K562 (cell line): ENCODE measurements around the gene CRYBB1.

ENCODE experiments used
- ATF3 ChIP-seq, 2 experiments: fragments of 450-650 bp in 1 of 2; sonication (generic) in 1 of 2; formaldehyde crosslinking in 1 of 2; IDR thresholded peaks in 1 of 2; conservative IDR thresholded peaks in 1 of 2; 2 replicates each; pipeline versions ENCODE4 v1.6.1 to v1.8.1; 2016 to 2023; ENCODE audit warnings: mild to moderate bottlenecking in 2 of 2, moderate library complexity in 2 of 2, inconsistent platforms in 1 of 2, missing genetic modification reagents in 1 of 2
- CBX8 ChIP-seq: fragments of 200-600 bp; sonication (generic); IDR thresholded peaks from 2 replicates; pipeline ENCODE4 v1.6.1; 2012; ENCODE audit warnings: borderline replicate concordance, mixed run types, low read depth, mild to moderate bottlenecking, moderate library complexity, mixed read lengths, low read length, control low read depth, inconsistent platforms; ENCODE audit not compliant: poor library complexity, severe bottlenecking; ENCODE audit errors: extremely low read depth
- CTCF ChIP-seq, 3 experiments: IDR thresholded peaks in 2 of 3; conservative IDR thresholded peaks in 1 of 3; 2 replicates each; pipeline ENCODE4 v1.5.1; 2011 to 2012; ENCODE audit warnings: low read length in 3 of 3, mild to moderate bottlenecking in 3 of 3, control low read depth in 2 of 3, improper control_type of control experiment in 1 of 3, inconsistent platforms in 1 of 3, low read depth in 1 of 3, mixed read lengths in 1 of 3, moderate library complexity in 1 of 3; ENCODE audit not compliant: insufficient read depth in 2 of 3
- ELF1 ChIP-seq: fragments of 200-800 bp; sonication (Bioruptor generic); IDR thresholded peaks from 2 replicates; pipeline ENCODE4 v1.6.1; 2016; ENCODE audit warnings: missing genetic modification characterization, missing compliant biosample characterization
- PHF20 ChIP-seq: fragments of 450-650 bp; IDR thresholded peaks from 2 replicates; pipeline ENCODE4 v1.6.1; 2018; ENCODE audit not compliant: partially characterized antibody
- ZNF274 ChIP-seq: IDR thresholded peaks from 2 replicates; pipeline ENCODE4 v1.6.1; 2011; ENCODE audit warnings: low read depth, mild to moderate bottlenecking, low read length, moderate library complexity, borderline replicate concordance
- ZNF57 ChIP-seq: fragments of 450-650 bp; formaldehyde crosslinking; IDR thresholded peaks from 2 replicates; pipeline ENCODE4 v1.4.0; 2020; ENCODE audit warnings: mild to moderate bottlenecking, moderate library complexity
- ZNF76 ChIP-seq: fragments of 250-450 bp; sonication (Bioruptor Pico); IDR thresholded peaks from 2 replicates; pipeline ENCODE4 v1.4.0; 2020; ENCODE audit warnings: mild to moderate bottlenecking, moderate library complexity, borderline replicate concordance

- TF ChIP-seq CBX8 (no peak), ZNF76 (CRISPR knock-in tag) (no peak), PHF20 (no peak), ZNF274 (no peak), CTCF (IDR thresholded peaks at IDR 0.05 in 2 of 3, conservative IDR thresholded peaks at IDR 0.05 in 1 of 3; ENCODE audit: insufficient read depth in 2 of 3, low read depth in 1 of 3, low read length in 3 of 3) (no peak), ELF1 (tag) (no peak), ZNF57 (CRISPR knock-in tag) (no peak), ATF3 (IDR thresholded peaks at IDR 0.05) (no peak), ATF3 (CRISPR knock-in tag; conservative IDR thresholded peaks at IDR 0.05) (no peak)
Observed at GRCh38 chr22:26584010-26584409, 33.8 kb downstream of the CRYBB1 start.
